GM23338 (cell line): Measurements from ENCODE around the gene NRG3. TPM values are rescaled to one million over a fixed set of nuclear protein-coding genes. Genes with fewer than 3 reads are reported as not detected.

ENCODE experiments used
- ATAC-seq: fragments of 200-7000 bp; cut with Tn5 transposase; 3 replicates; pipeline ENCODE4 v1.9.1; 2020
- DNase-seq: peaks from one replicate; pipeline ENCODE4 v3.0.0-alpha.2; 2015; ENCODE audit warnings: low spot score
- H2AFZ ChIP-seq: fragments of 200-600 bp; sonication (generic); 2 replicates; pipeline ENCODE4 v1.8.0; 2016; ENCODE audit warnings: antibody characterized with exemption, mild to moderate bottlenecking, moderate library complexity
- H3F3A ChIP-seq: fragments of 200-600 bp; sonication (generic); replicated peaks from 2 replicates; pipeline ENCODE4 v1.8.0; 2017; ENCODE audit warnings: antibody characterized with exemption, mixed run types, low read depth
- H3K27ac ChIP-seq: fragments of 200-600 bp; sonication (generic); 2 replicates; pipeline ENCODE4 v1.6.1; 2016; ENCODE audit warnings: low read depth
- H3K27me3 ChIP-seq: fragments of 200-600 bp; sonication (generic); 2 replicates; pipeline ENCODE4 v1.8.0; 2016; ENCODE audit warnings: mild to moderate bottlenecking, mixed run types, moderate library complexity; ENCODE audit not compliant: insufficient read depth
- H3K36me3 ChIP-seq: fragments of 200-600 bp; sonication (generic); 2 replicates; pipeline ENCODE4 v1.8.0; 2016; ENCODE audit warnings: mild to moderate bottlenecking; ENCODE audit not compliant: insufficient read depth
- H3K4me1 ChIP-seq: fragments of 200-600 bp; sonication (generic); 2 replicates; pipeline ENCODE4 v1.8.0; 2016; ENCODE audit warnings: mild to moderate bottlenecking, moderate library complexity; ENCODE audit not compliant: insufficient read depth
- H3K4me2 ChIP-seq: fragments of 200-600 bp; sonication (generic); 2 replicates; pipeline ENCODE4 v1.7.1; 2017; ENCODE audit warnings: mixed run types
- H3K4me3 ChIP-seq: fragments of 200-600 bp; sonication (generic); 2 replicates; pipeline ENCODE4 v1.6.1; 2016; ENCODE audit warnings: mixed run types
- H3K79me2 ChIP-seq: fragments of 200-600 bp; sonication (generic); replicated peaks from 2 replicates; pipeline ENCODE4 v1.8.0; 2017; ENCODE audit warnings: mild to moderate bottlenecking; ENCODE audit not compliant: insufficient read depth
- H3K9me2 ChIP-seq: fragments of 200-600 bp; sonication (generic); 2 replicates; pipeline ENCODE4 v1.8.0; 2017; ENCODE audit not compliant: insufficient read depth
- H4K20me1 ChIP-seq: fragments of 200-600 bp; sonication (generic); replicated peaks from 2 replicates; pipeline ENCODE4 v1.8.0; 2017; ENCODE audit warnings: mild to moderate bottlenecking; ENCODE audit not compliant: insufficient read depth
- H3K27ac Mint-ChIP-seq: 2 replicates; pipeline ENCODE4 v1.8.0; 2020; ENCODE audit warnings: inconsistent platforms, mild to moderate bottlenecking, moderate library complexity, mixed read lengths
- H3K27me3 Mint-ChIP-seq: 3 replicates; pipeline ENCODE4 v1.8.0; 2022; ENCODE audit warnings: low read depth, mild to moderate bottlenecking, moderate library complexity, mixed read lengths, inconsistent platforms; ENCODE audit not compliant: insufficient read depth, poor library complexity
- H3K36me3 Mint-ChIP-seq: 3 replicates; pipeline ENCODE4 v1.8.0; 2021; ENCODE audit warnings: low read depth, mild to moderate bottlenecking, inconsistent platforms, moderate library complexity, mixed read lengths
- H3K4me1 Mint-ChIP-seq: 3 replicates; pipeline ENCODE4 v1.8.0; 2020; ENCODE audit warnings: mild to moderate bottlenecking, inconsistent platforms, mixed read lengths
- H3K4me3 Mint-ChIP-seq: 3 replicates; pipeline ENCODE4 v1.8.0; 2021; ENCODE audit warnings: moderate library complexity, mild to moderate bottlenecking, inconsistent platforms, mixed read lengths
- H3K9me3 Mint-ChIP-seq: 3 replicates; pipeline ENCODE4 v1.8.0; 2020; ENCODE audit warnings: moderate library complexity, mild to moderate bottlenecking, inconsistent platforms, mixed read lengths
- CREB1 ChIP-seq: fragments of 250-450 bp; sonication (Bioruptor Pico); IDR thresholded peaks from 2 replicates; pipeline ENCODE4 v1.5.0; 2020; ENCODE audit warnings: low read depth, mild to moderate bottlenecking, moderate library complexity
- CTCF ChIP-seq, 2 experiments: fragments of 200-600 bp in 1 of 2; sonication (generic) in 1 of 2; conservative IDR thresholded peaks; 2 replicates each; pipeline versions ENCODE4 v1.5.1 to v1.6.1; 2016 to 2017; ENCODE audit warnings: antibody characterized with exemption in 2 of 2, low read depth in 2 of 2, mild to moderate bottlenecking in 2 of 2, moderate library complexity in 1 of 2
- ETS1 ChIP-seq: IDR thresholded peaks from 2 replicates; pipeline ENCODE4 v1.6.1; 2016; ENCODE audit warnings: antibody characterized with exemption
- EZH2 ChIP-seq: fragments of 200-600 bp; sonication (generic); IDR thresholded peaks from one replicate; pipeline ENCODE4 v1.8.0; 2017; ENCODE audit warnings: antibody characterized with exemption, mild to moderate bottlenecking, low read depth; ENCODE audit not compliant: unreplicated experiment
- EZH2phosphoT487 ChIP-seq: fragments of 200-600 bp; sonication (generic); IDR thresholded peaks from one replicate; pipeline ENCODE4 v1.8.1; 2018; ENCODE audit warnings: antibody characterized with exemption; ENCODE audit not compliant: unreplicated experiment
- JUNB ChIP-seq: IDR thresholded peaks from one replicate; pipeline ENCODE4 v1.6.1; 2016; ENCODE audit warnings: antibody characterized with exemption; ENCODE audit not compliant: unreplicated experiment
- POLR2AphosphoS5 ChIP-seq: IDR thresholded peaks from 2 replicates; pipeline ENCODE4 v1.6.1; 2016; ENCODE audit warnings: antibody characterized with exemption, low read depth
- REST ChIP-seq: IDR thresholded peaks from one replicate; pipeline ENCODE4 v1.6.1; 2018; ENCODE audit warnings: antibody characterized with exemption; ENCODE audit not compliant: unreplicated experiment
- STAT1 ChIP-seq: IDR thresholded peaks from one replicate; pipeline ENCODE4 v1.6.1; 2016; ENCODE audit warnings: antibody characterized with exemption; ENCODE audit not compliant: unreplicated experiment
- ZNF114 ChIP-seq: fragments of 250-450 bp; sonication (Bioruptor Pico); IDR thresholded peaks from 2 replicates; pipeline ENCODE4 v1.5.0; 2020; ENCODE audit warnings: mild to moderate bottlenecking, moderate library complexity
- ZNF331 ChIP-seq: fragments of 250-450 bp; sonication (Bioruptor Pico); IDR thresholded peaks from 2 replicates; pipeline ENCODE4 v1.5.0; 2020; ENCODE audit warnings: low read depth, mild to moderate bottlenecking, moderate library complexity
- ZNF462 ChIP-seq: fragments of 250-450 bp; sonication (Bioruptor Pico); IDR thresholded peaks from 2 replicates; pipeline ENCODE4 v1.5.0; 2020; ENCODE audit warnings: mild to moderate bottlenecking, moderate library complexity
- polyA plus RNA-seq: library from polyadenylated mRNA; unstranded; fragments of >200 nt; fragmentation: Nextera tagmentation; extraction: Ambion mirVana; gene quantifications from 2 replicates; pipeline ENCODE4 v1.2.1, GENCODE V29; 2016
- total RNA-seq: library from RNA; depleted of rRNA; stranded (reverse); fragments of >200 nt; shearing (Covaris generic); gene quantifications from 2 replicates; pipeline ENCODE4 v1.2.3, GENCODE V29; 2014

NRG3 gene
- total and polyA plus RNA-seq, 2 experiments from 2014 or later: 1.9 to 3.9 TPM

GRCh38 chr10:82394122-82394521 is 519.1 kb downstream of the NRG3 start (continued):
- TF ChIP-seq ZNF462 (no peak), EZH2phosphoT487 (no peak), POLR2AphosphoS5 (no peak), ZNF114 (CRISPR knock-in tag) (no peak), ZNF331 (CRISPR knock-in tag) (no peak)

GRCh38 chr10:82394987-82395386 is 520.0 kb downstream of the NRG3 start:
- no peak for ATAC-seq
- H3K27ac ChIP-seq: no peak overlapping the region
- H3K27ac Mint-ChIP-seq: no peak overlapping the region
- H3K4me2 ChIP-seq: no peak overlapping the region
- H3K4me1 ChIP-seq: peaks cover 15% of the 10 kb centered on the region
- no peak overlapping the region for H3K4me3 ChIP-seq
- no peaks in the 10 kb centered on the region; the same call in 1 of the 2 replicates for H3K9me2 ChIP-seq
- H3K27me3 ChIP-seq: no peaks in the 10 kb centered on the region
- H3F3A ChIP-seq: no peaks in the 10 kb centered on the region
- no peaks in the 10 kb centered on the region for H3K36me3 ChIP-seq
- H4K20me1 ChIP-seq: no peaks in the 10 kb centered on the region
- H3K4me3 Mint-ChIP-seq: no peak overlapping the region
- H3K36me3 Mint-ChIP-seq: no peaks in the 10 kb centered on the region
- no peak overlapping the region for H2AFZ ChIP-seq
- peaks cover 3% of the 10 kb centered on the region for H3K27me3 Mint-ChIP-seq
- DNase-seq: no peak
- H3K4me1 Mint-ChIP-seq: peaks cover 47% of the 10 kb centered on the region
- no peaks in the 10 kb centered on the region for H3K79me2 ChIP-seq
- no peaks in the 10 kb centered on the region; the same call in 2 of the 3 replicates for H3K9me3 Mint-ChIP-seq
- TF ChIP-seq EZH2phosphoT487 (no peak), JUNB (no peak), EZH2 (no peak), ZNF114 (CRISPR knock-in tag) (no peak), REST (no peak), ZNF331 (CRISPR knock-in tag) (no peak), CREB1 (no peak), POLR2AphosphoS5 (no peak), STAT1 (no peak), ETS1 (no peak), CTCF (conservative IDR thresholded peaks at IDR 0.05; ENCODE audit: low read depth in 2 of 2) (no peak)
